ENCODE measurements around the gene STK24.
A peak's percentile ranks its signal among the peaks of the same experiment; 100 is the strongest.

STK24 gene

DNA sequence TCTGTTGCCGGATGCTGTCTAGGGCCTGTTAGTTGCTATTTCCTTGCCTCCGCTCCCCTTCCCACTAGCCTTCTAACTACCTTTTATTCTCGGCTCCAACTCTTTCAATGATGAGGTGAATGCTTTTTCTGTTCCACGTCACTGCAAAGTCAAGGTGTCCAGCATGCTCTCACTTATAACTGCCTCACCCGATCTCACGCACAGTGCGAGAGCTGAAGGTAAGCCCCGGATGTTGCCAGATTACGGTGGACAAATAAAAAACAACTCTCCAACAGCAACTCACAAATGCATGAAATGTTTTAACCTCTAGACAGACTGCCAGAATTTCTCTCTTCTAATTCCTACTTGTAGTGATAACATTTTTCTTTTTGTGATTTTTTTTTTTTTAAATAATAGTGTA, 169.9 kb downstream of the STK24 start:
- Histone ChIP-seq H4K20me1 (ENCODE audit: insufficient read depth, low read length) (no peaks in the 10 kb centered on the region), H3K4me2 (ENCODE audit: low read length) (no peak overlapping the region), H3K79me2 (ENCODE audit: low read length) (no peaks in the 10 kb centered on the region; the same call in 1 of the 2 replicates), H3K27ac (ENCODE audit: low read length) (no peak overlapping the region), H3K27me3 (ENCODE audit: low read depth, low read length) (peaks cover 10% of the 10 kb centered on the region; the same call in 1 of the 2 replicates), H2AFZ (ENCODE audit: low read depth, low read length) (no peak overlapping the region), H3K36me3 (replicated peaks; ENCODE audit: low read depth, low read length) (no peaks in the 10 kb centered on the region), H3K9me3 (ENCODE audit: insufficient read depth, low read length) (no peaks in the 10 kb centered on the region), H3K9ac (ENCODE audit: low read length) (no peak overlapping the region), H3K4me1 (ENCODE audit: low read length) (peaks cover 16% of the 10 kb centered on the region), H3K4me3 (ENCODE audit: low read length) (no peak overlapping the region)
- TF ChIP-seq, protein P1, sequence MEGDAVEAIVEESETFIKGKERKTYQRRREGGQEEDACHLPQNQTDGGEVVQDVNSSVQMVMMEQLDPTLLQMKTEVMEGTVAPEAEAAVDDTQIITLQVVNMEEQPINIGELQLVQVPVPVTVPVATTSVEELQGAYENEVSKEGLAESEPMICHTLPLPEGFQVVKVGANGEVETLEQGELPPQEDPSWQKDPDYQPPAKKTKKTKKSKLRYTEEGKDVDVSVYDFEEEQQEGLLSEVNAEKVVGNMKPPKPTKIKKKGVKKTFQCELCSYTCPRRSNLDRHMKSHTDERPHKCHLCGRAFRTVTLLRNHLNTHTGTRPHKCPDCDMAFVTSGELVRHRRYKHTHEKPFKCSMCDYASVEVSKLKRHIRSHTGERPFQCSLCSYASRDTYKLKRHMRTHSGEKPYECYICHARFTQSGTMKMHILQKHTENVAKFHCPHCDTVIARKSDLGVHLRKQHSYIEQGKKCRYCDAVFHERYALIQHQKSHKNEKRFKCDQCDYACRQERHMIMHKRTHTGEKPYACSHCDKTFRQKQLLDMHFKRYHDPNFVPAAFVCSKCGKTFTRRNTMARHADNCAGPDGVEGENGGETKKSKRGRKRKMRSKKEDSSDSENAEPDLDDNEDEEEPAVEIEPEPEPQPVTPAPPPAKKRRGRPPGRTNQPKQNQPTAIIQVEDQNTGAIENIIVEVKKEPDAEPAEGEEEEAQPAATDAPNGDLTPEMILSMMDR (IDR thresholded peaks at IDR 0.05; ENCODE audit: low read depth, low read length), result no peak
- TF ChIP-seq EZH2phosphoT487 (IDR thresholded peaks at IDR 0.05; ENCODE audit: low read depth), result no peak

DNA sequence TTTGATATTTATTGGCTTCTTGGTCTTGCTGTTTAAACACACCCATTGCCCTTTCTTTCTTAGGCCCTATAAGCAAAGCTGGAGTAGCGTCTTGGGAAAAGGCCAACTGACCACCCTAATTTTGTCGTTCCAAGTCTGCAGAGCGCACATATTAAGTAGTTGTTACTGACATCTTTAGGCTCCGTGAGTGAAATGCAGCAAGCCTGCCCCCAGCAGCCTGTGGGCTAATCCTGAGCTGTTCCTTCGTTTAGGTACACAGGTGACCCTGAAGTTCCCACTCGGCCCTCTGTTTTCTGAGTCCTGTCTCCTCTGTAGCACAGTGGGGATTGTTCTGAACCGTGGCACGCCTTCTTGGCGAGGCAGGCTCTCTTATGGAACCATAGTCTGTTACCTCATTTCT, 170.5 kb downstream of the STK24 start:
- no peak for TF ChIP-seq EZH2phosphoT487 (IDR thresholded peaks at IDR 0.05; ENCODE audit: low read depth)
- TF ChIP-seq, protein P1 (IDR thresholded peaks at IDR 0.05; ENCODE audit: low read depth, low read length), result no peak
- H3K9ac ChIP-seq (ENCODE audit: low read length), result no peak overlapping the region
- H2AFZ ChIP-seq (ENCODE audit: low read depth, low read length), result no peak overlapping the region
- no peak overlapping the region for H3K4me3 ChIP-seq (ENCODE audit: low read length)
- H3K27ac ChIP-seq (ENCODE audit: low read length), result no peak overlapping the region
- no peaks in the 10 kb centered on the region; the same call in 1 of the 2 replicates for H3K79me2 ChIP-seq (ENCODE audit: low read length)
- H4K20me1 ChIP-seq (ENCODE audit: insufficient read depth, low read length), result no peaks in the 10 kb centered on the region
- H3K9me3 ChIP-seq (ENCODE audit: insufficient read depth, low read length), result no peaks in the 10 kb centered on the region
- H3K36me3 ChIP-seq (replicated peaks; ENCODE audit: low read depth, low read length), result no peaks in the 10 kb centered on the region
- H3K4me1 ChIP-seq (ENCODE audit: low read length), result peaks cover 16% of the 10 kb centered on the region
- H3K4me2 ChIP-seq (ENCODE audit: low read length), result no peak overlapping the region
- peaks cover 8% of the 10 kb centered on the region; the same call in 1 of the 2 replicates for H3K27me3 ChIP-seq (ENCODE audit: low read depth, low read length)

DNA sequence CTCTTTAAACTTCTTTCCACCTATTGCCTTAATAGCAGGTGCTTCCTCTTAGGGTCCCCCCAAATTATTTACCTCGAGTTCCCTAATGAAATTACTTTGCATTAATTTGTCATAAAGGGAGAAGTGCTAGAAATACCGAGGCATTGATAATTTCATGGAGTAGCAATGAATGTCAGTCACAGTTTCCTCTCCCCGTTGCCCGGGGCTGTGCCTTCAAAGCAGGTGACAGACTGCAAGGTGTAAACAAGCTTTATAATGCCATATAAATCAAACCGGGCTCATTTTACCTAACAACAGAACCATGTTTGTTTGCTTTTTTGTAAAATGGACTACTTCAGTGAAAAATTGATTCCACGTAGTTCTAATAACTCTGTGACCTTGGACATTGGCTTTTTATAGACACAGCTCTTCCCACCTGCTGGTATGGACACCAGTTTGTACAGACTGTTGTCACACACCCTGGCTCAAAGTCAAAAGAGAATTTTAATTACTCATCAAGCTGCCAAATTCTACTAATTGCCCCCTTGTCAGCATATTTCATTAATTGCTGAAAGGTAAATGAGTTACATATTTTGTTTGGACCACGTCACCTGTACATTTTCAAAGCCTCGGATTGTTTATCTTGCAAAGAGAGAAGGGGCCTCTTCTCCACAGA, 171.1 kb downstream of the STK24 start:
- no peaks in the 10 kb centered on the region for H3K36me3 ChIP-seq (replicated peaks; ENCODE audit: low read depth, low read length)

DNA sequence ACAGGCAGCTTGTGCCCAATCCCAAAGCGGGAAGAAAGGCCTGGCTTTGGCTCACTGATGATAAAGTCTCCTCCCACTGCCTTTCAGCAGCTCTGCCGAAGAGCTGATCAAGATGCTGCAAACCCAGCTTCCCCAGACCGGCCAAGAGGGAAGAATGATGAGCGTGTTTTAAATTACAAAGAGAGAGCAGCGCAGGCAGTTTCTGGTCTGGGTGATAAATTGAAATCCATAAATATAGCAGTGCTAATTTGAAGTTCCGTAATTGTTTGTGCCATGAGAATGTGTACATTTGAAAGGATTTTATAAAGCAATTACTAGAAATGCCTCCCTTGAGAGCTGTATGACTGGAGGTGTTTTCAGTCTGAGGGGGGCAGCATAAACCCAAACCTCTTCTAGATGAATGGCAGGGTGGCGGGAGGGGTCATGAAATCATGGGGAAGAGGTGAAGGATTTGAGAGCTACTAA, 171.8 kb downstream of the STK24 start:
- H3K9ac ChIP-seq (ENCODE audit: low read length), result no peak overlapping the region
- H3K27ac ChIP-seq (ENCODE audit: low read length), result no peak overlapping the region

More for the DNA sequence above, 171.1 kb downstream of the STK24 start:
- Histone ChIP-seq H2AFZ (ENCODE audit: low read depth, low read length) (no peak overlapping the region), H3K27me3 (ENCODE audit: low read depth, low read length) (peaks cover 8% of the 10 kb centered on the region; the same call in 1 of the 2 replicates), H3K9ac (ENCODE audit: low read length) (no peak overlapping the region), H3K4me2 (ENCODE audit: low read length) (peak overlapping the region; percentile 14; the same call in 1 of the 2 replicates), H4K20me1 (ENCODE audit: insufficient read depth, low read length) (no peaks in the 10 kb centered on the region), H3K9me3 (ENCODE audit: insufficient read depth, low read length) (no peaks in the 10 kb centered on the region), H3K4me3 (ENCODE audit: low read length) (no peak overlapping the region), H3K4me1 (ENCODE audit: low read length) (peaks cover 16% of the 10 kb centered on the region), H3K27ac (ENCODE audit: low read length) (no peak overlapping the region), H3K79me2 (ENCODE audit: low read length) (no peaks in the 10 kb centered on the region; the same call in 1 of the 2 replicates)
- TF ChIP-seq, protein P1 (IDR thresholded peaks at IDR 0.05; ENCODE audit: low read depth, low read length), result no peak
- no peak for TF ChIP-seq EZH2phosphoT487 (IDR thresholded peaks at IDR 0.05; ENCODE audit: low read depth)

More for the DNA sequence above, 171.8 kb downstream of the STK24 start:
- H4K20me1 ChIP-seq (ENCODE audit: insufficient read depth, low read length), result no peaks in the 10 kb centered on the region
- peak overlapping the region; percentile 14; the same call in 1 of the 2 replicates for H3K4me2 ChIP-seq (ENCODE audit: low read length)
- H3K27me3 ChIP-seq (ENCODE audit: low read depth, low read length), result peaks cover 8% of the 10 kb centered on the region; the same call in 1 of the 2 replicates
- H3K4me1 ChIP-seq (ENCODE audit: low read length), result peaks cover 16% of the 10 kb centered on the region
- no peak for TF ChIP-seq EZH2phosphoT487 (IDR thresholded peaks at IDR 0.05; ENCODE audit: low read depth)
- TF ChIP-seq, protein P1 (IDR thresholded peaks at IDR 0.05; ENCODE audit: low read depth, low read length), result peak; percentile 43
- H3K79me2 ChIP-seq (ENCODE audit: low read length), result no peaks in the 10 kb centered on the region; the same call in 1 of the 2 replicates
- H3K9me3 ChIP-seq (ENCODE audit: insufficient read depth, low read length), result no peaks in the 10 kb centered on the region
- no peaks in the 10 kb centered on the region for H3K36me3 ChIP-seq (replicated peaks; ENCODE audit: low read depth, low read length)
- H3K4me3 ChIP-seq (ENCODE audit: low read length), result no peak overlapping the region
- H2AFZ ChIP-seq (ENCODE audit: low read depth, low read length), result no peak overlapping the region

Measured in OCI-LY3 (cell line).